ENCODE data around the gene USP38. TPM values are rescaled to one million over a fixed set of nuclear protein-coding genes. Genes with fewer than 3 reads are reported as not detected.
A peak's percentile ranks its signal among the peaks of the same experiment; 100 is the strongest.

USP38 gene
- total RNA-seq, 1 donor from 2014 or later = 19.8 TPM

- TF ChIP-seq, protein P1, sequence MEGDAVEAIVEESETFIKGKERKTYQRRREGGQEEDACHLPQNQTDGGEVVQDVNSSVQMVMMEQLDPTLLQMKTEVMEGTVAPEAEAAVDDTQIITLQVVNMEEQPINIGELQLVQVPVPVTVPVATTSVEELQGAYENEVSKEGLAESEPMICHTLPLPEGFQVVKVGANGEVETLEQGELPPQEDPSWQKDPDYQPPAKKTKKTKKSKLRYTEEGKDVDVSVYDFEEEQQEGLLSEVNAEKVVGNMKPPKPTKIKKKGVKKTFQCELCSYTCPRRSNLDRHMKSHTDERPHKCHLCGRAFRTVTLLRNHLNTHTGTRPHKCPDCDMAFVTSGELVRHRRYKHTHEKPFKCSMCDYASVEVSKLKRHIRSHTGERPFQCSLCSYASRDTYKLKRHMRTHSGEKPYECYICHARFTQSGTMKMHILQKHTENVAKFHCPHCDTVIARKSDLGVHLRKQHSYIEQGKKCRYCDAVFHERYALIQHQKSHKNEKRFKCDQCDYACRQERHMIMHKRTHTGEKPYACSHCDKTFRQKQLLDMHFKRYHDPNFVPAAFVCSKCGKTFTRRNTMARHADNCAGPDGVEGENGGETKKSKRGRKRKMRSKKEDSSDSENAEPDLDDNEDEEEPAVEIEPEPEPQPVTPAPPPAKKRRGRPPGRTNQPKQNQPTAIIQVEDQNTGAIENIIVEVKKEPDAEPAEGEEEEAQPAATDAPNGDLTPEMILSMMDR (IDR thresholded peaks at IDR 0.05; ENCODE audit: borderline replicate concordance) = no peak
- H3K27me3 ChIP-seq (ENCODE audit: low read depth) = no peaks in the 10 kb centered on the region
- no peaks in the 10 kb centered on the region for H3K9me3 ChIP-seq (replicated peaks)
- H3K36me3 ChIP-seq = peaks cover 53% of the 10 kb centered on the region
- H3K4me3 ChIP-seq = no peak overlapping the region
- peaks cover 26% of the 10 kb centered on the region for H3K4me1 ChIP-seq
- DNase-seq = no peak
- no peak overlapping the region for H3K27ac ChIP-seq (replicated peaks)
- intact Hi-C loops (cut with micrococcal nuclease) = no loop called here
Measured at GRCh38 chr4:143212566-143212965, 27.8 kb downstream of the USP38 start.

DNA sequence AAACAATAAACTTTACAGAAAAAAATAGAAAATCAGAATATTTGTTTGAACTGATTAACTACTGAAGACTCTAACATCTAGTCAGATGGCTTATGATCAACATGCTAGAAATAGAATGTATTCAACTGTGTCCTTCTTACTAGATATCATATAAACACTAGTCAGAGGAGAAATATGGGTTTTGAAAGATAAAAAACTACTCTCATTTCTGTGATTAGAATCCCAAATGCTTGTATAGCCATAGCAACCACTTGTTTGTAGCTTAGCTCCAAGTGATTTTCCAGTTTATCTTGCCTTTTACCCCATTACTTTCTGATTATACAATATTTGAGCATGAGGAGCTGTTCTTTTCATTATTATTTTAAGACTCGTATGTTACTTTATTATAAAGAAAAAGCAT is 31.2 kb downstream of the USP38 start:
- Histone ChIP-seq H3K4me1 (peaks cover 24% of the 10 kb centered on the region), H3K27me3 (ENCODE audit: low read depth) (no peaks in the 10 kb centered on the region), H3K36me3 (peaks cover 40% of the 10 kb centered on the region), H3K27ac (replicated peaks) (peak overlapping the region; percentile 43), H3K9me3 (replicated peaks) (no peaks in the 10 kb centered on the region), H3K4me3 (no peak overlapping the region)
- TF ChIP-seq, protein P1 (IDR thresholded peaks at IDR 0.05; ENCODE audit: borderline replicate concordance) = no peak
- intact Hi-C loops (cut with micrococcal nuclease) = no loop called here
- no peak for DNase-seq

DNA sequence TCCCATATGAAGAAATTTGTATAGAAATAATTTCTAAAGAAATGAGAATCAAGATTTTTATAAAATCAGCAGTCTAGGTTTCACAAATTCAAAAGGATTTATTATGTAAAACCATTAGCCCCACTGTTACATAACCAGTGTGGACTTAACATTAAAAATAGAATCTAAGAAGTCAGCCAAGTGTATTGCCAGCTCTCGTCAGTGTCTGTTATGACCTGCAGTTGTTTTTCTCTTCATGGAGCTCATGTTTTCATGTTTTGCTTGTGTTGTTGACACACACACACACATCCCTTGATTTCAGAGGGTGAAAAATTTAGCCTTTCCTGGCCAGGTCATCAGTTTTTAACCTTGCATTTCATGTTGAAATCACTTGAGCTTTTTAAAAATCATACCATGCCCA is 39.5 kb downstream of the USP38 start:
- Histone ChIP-seq H3K36me3 (peaks cover 5% of the 10 kb centered on the region), H3K27ac (replicated peaks) (peak overlapping the region; percentile 60), H3K27me3 (ENCODE audit: low read depth) (no peaks in the 10 kb centered on the region), H3K4me3 (no peak overlapping the region), H3K4me1 (peaks cover 37% of the 10 kb centered on the region), H3K9me3 (replicated peaks) (no peaks in the 10 kb centered on the region)
- intact Hi-C loops (cut with micrococcal nuclease) = no loop called here
- DNase-seq = no peak
- TF ChIP-seq, protein P1 (IDR thresholded peaks at IDR 0.05; ENCODE audit: borderline replicate concordance) = no peak

DNA sequence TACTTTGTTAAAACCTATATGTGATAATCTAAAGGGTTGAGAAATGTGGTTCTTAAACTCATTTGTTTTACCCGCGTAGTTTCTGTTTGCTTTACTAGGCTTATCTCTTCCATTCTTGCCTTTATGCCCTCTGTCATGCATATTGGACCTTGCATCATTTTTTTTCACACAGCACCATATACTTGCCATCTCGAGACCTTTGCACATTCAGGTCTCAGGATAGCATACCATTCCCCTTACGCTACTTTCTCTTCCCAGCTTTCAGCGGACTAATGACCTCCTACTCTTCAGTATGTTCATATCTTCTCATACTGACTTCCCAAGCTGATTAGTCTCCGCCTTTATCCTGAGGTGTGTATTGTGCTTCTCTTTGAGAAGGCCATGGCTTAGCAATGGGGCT is 40.5 kb downstream of the USP38 start:
- TF ChIP-seq, protein P1 (IDR thresholded peaks at IDR 0.05; ENCODE audit: borderline replicate concordance) = no peak
- H3K9me3 ChIP-seq (replicated peaks) = no peaks in the 10 kb centered on the region
- DNase-seq = no peak
- no peak overlapping the region for H3K27ac ChIP-seq (replicated peaks)
- H3K36me3 ChIP-seq = peaks cover 4% of the 10 kb centered on the region
- peaks cover 34% of the 10 kb centered on the region for H3K4me1 ChIP-seq
- H3K4me3 ChIP-seq = no peak overlapping the region
- intact Hi-C loops (cut with micrococcal nuclease) = no loop called here
- H3K27me3 ChIP-seq (ENCODE audit: low read depth) = no peaks in the 10 kb centered on the region

- DNase-seq = no peak
- H3K9me3 ChIP-seq (replicated peaks) = no peaks in the 10 kb centered on the region
- intact Hi-C loops (cut with micrococcal nuclease) = no loop called here
- no peaks in the 10 kb centered on the region for H3K36me3 ChIP-seq
- H3K4me3 ChIP-seq = no peak overlapping the region
- H3K27ac ChIP-seq (replicated peaks) = no peak overlapping the region
- TF ChIP-seq, protein P1 (IDR thresholded peaks at IDR 0.05; ENCODE audit: borderline replicate concordance) = no peak
- H3K27me3 ChIP-seq (ENCODE audit: low read depth) = no peaks in the 10 kb centered on the region
- no peaks in the 10 kb centered on the region for H3K4me1 ChIP-seq
Measured at GRCh38 chr4:143230683-143231082, 46.0 kb downstream of the USP38 start.

DNA sequence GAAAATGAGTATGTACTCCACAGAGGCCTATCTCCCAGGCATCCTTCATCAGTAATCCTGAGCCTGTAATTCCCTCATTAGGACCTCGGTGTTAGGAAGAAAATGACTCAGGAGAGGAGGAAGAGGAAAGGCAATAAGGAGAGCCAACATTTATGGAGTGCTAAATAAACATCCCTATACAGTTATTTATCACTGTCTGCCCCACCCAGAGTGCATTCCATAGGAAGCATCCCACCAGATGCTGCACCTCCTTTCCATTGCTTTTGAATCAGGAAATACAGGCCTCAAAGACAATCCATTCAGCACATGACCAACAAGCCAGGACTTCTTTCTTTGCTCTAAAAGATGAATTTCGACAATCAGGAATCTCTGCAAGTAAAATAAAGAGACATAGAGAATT is 47.6 kb downstream of the USP38 start:
- Histone ChIP-seq H3K27me3 (ENCODE audit: low read depth) (no peaks in the 10 kb centered on the region), H3K27ac (replicated peaks) (no peak overlapping the region), H3K4me1 (no peaks in the 10 kb centered on the region), H3K4me3 (no peak overlapping the region), H3K9me3 (replicated peaks) (no peaks in the 10 kb centered on the region), H3K36me3 (no peaks in the 10 kb centered on the region)
- DNase-seq = no peak
- intact Hi-C loops (cut with micrococcal nuclease) = no loop called here
- TF ChIP-seq, protein P1 (IDR thresholded peaks at IDR 0.05; ENCODE audit: borderline replicate concordance) = no peak
